Liver (tissue), 3 donors: ENCODE measurements around the gene SBF2.
"Not testable (repeated sequence)": the region's sequence is repeated elsewhere in the genome, so short reads cannot be mapped to it uniquely, and the experiment has no call there.

Experiments
- CTCF ChIP-seq: fragments of 150-350 bp; IDR thresholded peaks from 2 replicates; pipeline ENCODE4 v1.5.1; 2017; ENCODE audit warnings: improper control_type of control experiment, low read depth, low read length; ENCODE audit not compliant: missing input control
- HNF4G ChIP-seq: IDR thresholded peaks from 2 replicates; pipeline ENCODE4 v1.6.1; 2016; ENCODE audit warnings: antibody characterized with exemption
- REST ChIP-seq: IDR thresholded peaks from 2 replicates; pipeline ENCODE4 v1.6.1; 2016; ENCODE audit warnings: antibody characterized with exemption, mild to moderate bottlenecking
- SP1 ChIP-seq: IDR thresholded peaks from 2 replicates; pipeline ENCODE4 v1.6.1; 2018; ENCODE audit warnings: antibody characterized with exemption, mild to moderate bottlenecking
- donor health status: healthy.
- donor health status: healthy.

DNA sequence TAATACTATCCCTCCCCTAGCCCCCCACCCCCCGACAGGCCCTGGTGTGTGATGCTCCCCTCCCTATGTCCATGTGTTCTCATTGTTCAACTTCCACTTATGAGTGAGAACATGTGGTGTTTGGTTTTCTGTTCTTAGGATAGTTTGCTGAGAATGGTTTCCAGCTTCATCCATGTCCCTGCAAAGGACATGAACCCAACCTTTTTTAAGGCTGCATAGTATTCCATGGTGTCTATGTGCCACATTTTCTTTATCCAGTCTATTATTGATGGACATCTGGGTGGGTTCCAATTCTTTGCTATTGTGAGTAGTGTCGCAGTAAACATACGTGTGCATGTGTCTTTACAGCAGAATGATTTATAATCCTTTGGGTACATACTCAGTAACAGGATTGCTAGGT lies 29.3 kb downstream of the SBF2 start:
- TF ChIP-seq SP1, CTCF, REST, HNF4G: not testable (repeated sequence)
